Esophagus mucosa (tissue), 1 donor: ENCODE data around the gene GPR156. TPM values are rescaled to one million over a fixed set of nuclear protein-coding genes. Genes with fewer than 3 reads are reported as not detected.

ENCODE experiments used
- total RNA-seq: library from RNA; stranded (reverse); gene quantifications from one replicate; pipeline ENCODE4 v1.2.4, GENCODE V29; 2023
- donor health status: DM: yes; HTN: yes; CAD: no.

The GPR156 gene
- total RNA-seq, 1 donor from 2014 or later, result 0.08 TPM

Other genes with a start within 250 kb of the GPR156 start
- 33.1 TPM for gene GSK3B, start 190.8 kb downstream of the GPR156 start, total RNA-seq
- gene LRRC58, start 64.1 kb upstream of the GPR156 start, total RNA-seq, result 11.1 TPM
- gene FSTL1, start 165.8 kb upstream of the GPR156 start, total RNA-seq, result 15.8 TPM